Stimulated activated CD8-positive, alpha-beta memory T cell treated with anti-CD3 and anti-CD28 coated beads, Interleukin-2, amount 100 ng/mL, for 1 hour (primary cell): Measurements from ENCODE around the gene TSEN54.
"Not testable (repeated sequence)": the region's sequence is repeated elsewhere in the genome, so short reads cannot be mapped to it uniquely, and the experiment has no call there.

Source experiments
- DNase-seq, 2 donors: peaks; one replicate each; pipeline ENCODE4 v3.0.0-alpha.2; 2020; ENCODE audit warnings: low read depth in 2 of 2

Gene TSEN54

GRCh38 chr17:75518201-75518600 is 1.9 kb downstream of the TSEN54 start:
- DNase-seq, result peak in 1 of 2 donors; percentile 12

GRCh38 chr17:75518983-75519537 is 2.7 kb downstream of the TSEN54 start:
- DNase-seq, result no peak

- DNase-seq, result not testable (repeated sequence)
Measured at GRCh38 chr17:75520413-75520812, 4.1 kb downstream of the TSEN54 start.

- DNase-seq, result no peak
Measured at GRCh38 chr17:75521290-75521689, 5.0 kb downstream of the TSEN54 start.

GRCh38 chr17:75521951-75522727 is 5.8 kb downstream of the TSEN54 start:
- no peak for DNase-seq

- DNase-seq, result no peak
Measured at GRCh38 chr17:75523647-75524046, 7.3 kb downstream of the TSEN54 start.

GRCh38 chr17:75524269-75524969 is 8.1 kb downstream of the TSEN54 start:
- no peak for DNase-seq

GRCh38 chr17:75524970-75525805 is 8.9 kb downstream of the TSEN54 start, which contains the start of gene LLGL2:
LLGL2 (plus strand) TSS chr17:75525697; CDS start chr17:75543427, 17,730 bp downstream.
- peak; percentile 66 to 73 for DNase-seq

- no peak for DNase-seq
Measured at GRCh38 chr17:75525806-75526554, 9.7 kb downstream of the TSEN54 start.

- DNase-seq, result no peak
Measured at GRCh38 chr17:75526555-75527270, 10.4 kb downstream of the TSEN54 start.

- DNase-seq, result no peak
Measured at GRCh38 chr17:75530837-75531720, 14.8 kb downstream of the TSEN54 start.

- no peak for DNase-seq
Measured at GRCh38 chr17:75531721-75532072, 15.4 kb downstream of the TSEN54 start.

GRCh38 chr17:75535119-75535537 is 18.8 kb downstream of the TSEN54 start:
- peak in 1 of 2 donors; percentile 29 for DNase-seq

GRCh38 chr17:75535871-75536270 is 19.5 kb downstream of the TSEN54 start:
- no peak for DNase-seq

- DNase-seq, result no peak
Measured at GRCh38 chr17:75536366-75536765, 20.0 kb downstream of the TSEN54 start.

- no peak for DNase-seq
Measured at GRCh38 chr17:75539967-75540729, 23.8 kb downstream of the TSEN54 start.

- DNase-seq, result no peak
Measured at GRCh38 chr17:75540923-75541503, 24.7 kb downstream of the TSEN54 start.

GRCh38 chr17:75542229-75542628 is 25.9 kb downstream of the TSEN54 start:
- no peak for DNase-seq
